Vagina (tissue), 2 donors: ENCODE data around the gene C6orf47.

Source experiments
- CTCF ChIP-seq, 3 experiments: fragments of 450-650 bp in 2 of 3; fragments of 200-600 bp in 1 of 3; sonication (generic) in 1 of 3; IDR thresholded peaks; one replicate each; pipeline ENCODE4 v1.5.1; 2017 to 2019; ENCODE audit warnings: antibody characterized with exemption in 3 of 3, mild to moderate bottlenecking in 2 of 3, moderate library complexity in 2 of 3
- POLR2A ChIP-seq, 2 donors: fragments of 450-650 bp; IDR thresholded peaks; one replicate each; pipeline ENCODE4 v1.6.1; 2017; ENCODE audit warnings: antibody characterized with exemption in 2 of 2, mild to moderate bottlenecking in 2 of 2, moderate library complexity in 2 of 2
- POLR2AphosphoS5 ChIP-seq, 2 donors: sonication (generic); formaldehyde crosslinking; IDR thresholded peaks; one replicate each; pipeline ENCODE4 v1.9.0; 2017; ENCODE audit warnings: antibody characterized with exemption in 2 of 2, mild to moderate bottlenecking in 2 of 2, low read depth in 1 of 2; ENCODE audit not compliant: insufficient read depth in 1 of 2

- TF ChIP-seq POLR2AphosphoS5 (IDR thresholded peaks at IDR 0.05; ENCODE audit: insufficient read depth in 1 of 2, low read depth in 1 of 2) (no peak), CTCF (IDR thresholded peaks at IDR 0.05) (no peak), POLR2A (IDR thresholded peaks at IDR 0.05) (no peak)
These were observed 32.8 kb downstream of the C6orf47 start for GRCh38 chr6:31627690-31628287.
